22Rv1 (cell line): ENCODE measurements around the gene SNX9.
"Not testable (repeated sequence)": the region's sequence is repeated elsewhere in the genome, so short reads cannot be mapped to it uniquely, and the experiment has no call there.

Experiments used
- H3K27ac ChIP-seq: fragments of 450-650 bp; 2 replicates; pipeline ENCODE4 v1.5.1; 2017
- ZFX ChIP-seq: fragments of 450-650 bp; IDR thresholded peaks from 2 replicates; pipeline ENCODE4 v1.6.1; 2017; ENCODE audit warnings: antibody characterized with exemption, borderline replicate concordance
- TF ChIP-seq, protein P1 (sequence below): fragments of 450-650 bp; IDR thresholded peaks from 2 replicates; pipeline ENCODE4 v1.5.1; 2017; ENCODE audit warnings: mild to moderate bottlenecking

Gene SNX9

DNA sequence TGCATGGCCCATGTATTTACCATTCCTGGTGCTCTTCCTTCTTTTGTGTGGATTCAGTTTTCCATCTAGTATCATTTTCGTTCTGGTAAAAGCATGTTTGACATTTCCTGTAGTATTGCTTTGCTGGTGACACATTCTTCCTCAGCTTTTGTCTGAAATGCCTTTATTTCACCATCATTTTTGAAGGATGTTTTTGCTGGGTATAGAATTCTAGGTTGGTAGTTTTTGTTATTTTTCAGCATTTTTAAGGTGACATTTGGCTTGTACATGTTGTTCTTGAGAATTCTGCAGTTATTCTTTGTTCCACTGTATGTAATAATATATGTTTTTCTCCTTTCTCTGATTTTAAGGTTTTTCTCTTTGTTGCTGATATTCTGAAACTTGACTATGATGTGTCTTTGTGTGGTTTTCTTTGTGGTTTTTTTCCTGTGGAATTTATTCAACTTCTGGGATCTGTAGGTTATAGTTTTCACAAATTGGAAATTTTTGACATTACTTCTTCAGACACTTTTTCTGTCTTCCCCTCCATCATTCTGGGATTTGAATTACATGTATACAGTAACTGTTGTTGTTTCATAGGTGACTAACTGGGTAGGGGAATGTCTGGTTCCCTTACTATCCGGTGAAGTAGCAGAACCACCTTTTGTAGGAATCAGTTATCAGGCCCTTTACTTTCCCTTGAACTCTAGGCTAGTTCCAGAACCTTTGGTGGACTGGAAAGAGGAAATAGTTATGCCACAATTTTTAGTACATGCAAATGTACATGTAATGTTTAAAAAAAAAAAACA is 30.2 kb downstream of the SNX9 start:
- H3K27ac ChIP-seq: no peak overlapping the region

DNA sequence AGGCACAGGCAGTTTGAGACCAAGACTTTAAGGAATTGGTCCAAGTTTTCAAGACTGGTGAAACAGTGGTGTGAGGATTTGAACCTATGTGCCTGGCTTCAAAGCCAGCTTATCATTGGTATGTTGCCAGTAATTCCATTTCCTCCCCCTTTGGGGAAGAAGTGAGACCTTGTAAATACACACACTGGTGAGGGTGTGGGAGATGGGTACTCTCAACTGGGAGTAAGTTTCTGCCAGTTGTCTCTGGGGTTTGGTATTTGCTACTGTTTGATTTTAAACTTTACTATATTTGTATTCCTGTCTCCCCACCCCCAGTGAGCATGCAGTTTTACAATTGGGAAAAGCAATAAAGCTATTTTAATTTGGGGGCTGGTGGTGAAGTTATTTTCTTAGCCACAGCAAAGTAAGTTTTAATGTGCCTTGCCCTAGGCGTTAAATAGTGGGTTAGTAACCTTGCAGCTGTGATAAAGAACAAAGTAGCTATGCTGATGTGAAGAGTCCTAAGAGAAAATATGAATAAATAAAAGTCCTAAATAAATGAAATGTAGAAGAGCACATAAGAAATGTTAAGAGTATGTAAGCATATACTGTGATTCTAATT is 31.0 kb downstream of the SNX9 start:
- no peak overlapping the region for H3K27ac ChIP-seq
- TF ChIP-seq, protein P1, sequence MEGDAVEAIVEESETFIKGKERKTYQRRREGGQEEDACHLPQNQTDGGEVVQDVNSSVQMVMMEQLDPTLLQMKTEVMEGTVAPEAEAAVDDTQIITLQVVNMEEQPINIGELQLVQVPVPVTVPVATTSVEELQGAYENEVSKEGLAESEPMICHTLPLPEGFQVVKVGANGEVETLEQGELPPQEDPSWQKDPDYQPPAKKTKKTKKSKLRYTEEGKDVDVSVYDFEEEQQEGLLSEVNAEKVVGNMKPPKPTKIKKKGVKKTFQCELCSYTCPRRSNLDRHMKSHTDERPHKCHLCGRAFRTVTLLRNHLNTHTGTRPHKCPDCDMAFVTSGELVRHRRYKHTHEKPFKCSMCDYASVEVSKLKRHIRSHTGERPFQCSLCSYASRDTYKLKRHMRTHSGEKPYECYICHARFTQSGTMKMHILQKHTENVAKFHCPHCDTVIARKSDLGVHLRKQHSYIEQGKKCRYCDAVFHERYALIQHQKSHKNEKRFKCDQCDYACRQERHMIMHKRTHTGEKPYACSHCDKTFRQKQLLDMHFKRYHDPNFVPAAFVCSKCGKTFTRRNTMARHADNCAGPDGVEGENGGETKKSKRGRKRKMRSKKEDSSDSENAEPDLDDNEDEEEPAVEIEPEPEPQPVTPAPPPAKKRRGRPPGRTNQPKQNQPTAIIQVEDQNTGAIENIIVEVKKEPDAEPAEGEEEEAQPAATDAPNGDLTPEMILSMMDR: no peak
- no peak for TF ChIP-seq ZFX

More for the DNA sequence above, 30.2 kb downstream of the SNX9 start:
- TF ChIP-seq, protein P1: no peak
- TF ChIP-seq ZFX: no peak

DNA sequence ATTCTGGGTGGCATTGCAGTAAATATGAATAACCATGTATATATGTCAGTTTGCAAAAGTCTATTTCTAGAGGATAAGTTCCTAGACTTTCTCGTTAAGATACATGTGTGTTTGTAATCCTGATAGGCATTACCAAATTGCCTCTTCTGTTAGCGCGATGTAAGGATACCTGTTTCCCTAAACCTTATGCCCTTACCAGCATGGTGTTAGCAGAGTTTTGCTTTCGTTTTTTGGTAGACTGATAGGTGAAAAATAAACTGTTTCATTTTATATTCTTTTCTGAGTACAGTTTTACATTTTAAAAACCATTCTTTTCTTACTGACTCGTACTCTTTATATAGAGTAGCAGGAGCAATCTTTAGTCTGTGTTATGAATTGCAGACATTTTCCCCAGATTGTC is 32.3 kb downstream of the SNX9 start:
- no peak for TF ChIP-seq ZFX
- TF ChIP-seq, protein P1: no peak
- H3K27ac ChIP-seq: no peak overlapping the region

DNA sequence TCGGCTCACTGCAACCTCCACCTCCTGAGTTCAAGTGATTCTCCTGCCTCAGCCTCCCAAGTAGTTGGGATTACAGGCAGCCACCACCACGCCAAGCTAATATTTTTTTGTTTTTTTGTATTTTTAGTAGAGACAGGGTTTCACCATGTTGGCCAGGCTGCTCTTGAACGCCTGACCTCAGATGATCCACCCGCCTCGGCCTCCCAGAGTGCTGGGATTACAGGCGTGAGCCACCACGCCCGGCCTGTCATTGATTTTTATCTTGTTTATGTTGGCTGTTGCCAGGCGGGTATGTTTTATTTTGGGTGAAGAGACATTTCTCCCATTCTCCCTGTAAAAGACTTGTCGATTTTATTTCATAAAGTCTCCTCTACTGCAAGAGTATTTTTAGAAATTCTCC is 32.8 kb downstream of the SNX9 start:
- not testable (repeated sequence) for H3K27ac ChIP-seq

DNA sequence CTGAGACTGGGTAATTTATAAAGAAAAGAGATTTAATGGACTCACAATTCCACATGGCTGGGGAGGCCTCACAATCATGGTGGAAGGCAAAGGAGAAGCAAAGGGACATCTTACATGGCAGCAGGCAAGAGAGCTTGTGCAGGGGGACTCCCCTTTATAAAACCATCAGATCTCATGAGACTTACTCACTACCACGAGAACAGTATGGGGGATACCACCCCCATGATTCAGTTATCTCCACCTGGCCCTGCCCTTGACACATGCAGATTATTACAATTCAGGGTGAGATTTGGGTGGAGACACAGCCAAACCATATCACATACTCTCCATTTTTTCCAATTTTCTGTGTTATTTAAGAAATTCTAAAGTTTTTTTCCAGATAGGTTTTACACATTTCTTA is 35.6 kb downstream of the SNX9 start:
- H3K27ac ChIP-seq: not testable (repeated sequence)

DNA sequence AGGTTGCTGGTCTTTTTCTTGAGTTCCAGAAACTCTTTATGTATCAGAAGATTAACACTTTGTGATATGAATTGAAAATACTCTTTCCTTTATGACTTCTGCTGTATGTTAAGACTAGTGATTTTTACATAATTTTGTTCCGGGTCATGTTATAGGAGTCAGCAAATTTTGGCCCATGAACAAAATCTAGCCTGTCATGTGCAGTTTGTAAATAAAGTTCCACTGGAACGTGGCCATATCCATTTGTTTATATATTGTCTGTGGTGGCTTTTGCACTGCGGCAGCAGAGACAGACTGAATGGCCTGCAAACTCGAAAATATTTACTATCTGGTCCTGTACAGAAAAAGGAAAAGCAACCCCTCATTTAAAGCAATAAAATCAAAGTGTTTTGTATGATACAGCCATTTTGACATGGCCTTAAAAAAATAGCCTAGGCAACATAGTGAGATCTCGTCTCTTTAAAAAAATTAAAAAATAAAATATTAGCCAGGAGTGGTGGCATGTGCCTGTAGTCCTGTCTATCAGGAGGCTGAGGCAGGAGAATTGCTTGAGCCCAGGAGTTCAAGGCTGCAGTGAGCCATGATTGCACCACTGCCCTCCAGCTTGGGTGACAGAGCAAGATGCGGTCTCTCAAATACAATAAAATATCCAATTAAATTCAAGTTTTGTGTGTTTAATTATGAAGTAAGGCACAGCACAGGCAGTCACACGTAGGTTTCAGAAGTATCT is 36.9 kb downstream of the SNX9 start:
- TF ChIP-seq ZFX: no peak
- TF ChIP-seq, protein P1: no peak
- H3K27ac ChIP-seq: no peak overlapping the region

DNA sequence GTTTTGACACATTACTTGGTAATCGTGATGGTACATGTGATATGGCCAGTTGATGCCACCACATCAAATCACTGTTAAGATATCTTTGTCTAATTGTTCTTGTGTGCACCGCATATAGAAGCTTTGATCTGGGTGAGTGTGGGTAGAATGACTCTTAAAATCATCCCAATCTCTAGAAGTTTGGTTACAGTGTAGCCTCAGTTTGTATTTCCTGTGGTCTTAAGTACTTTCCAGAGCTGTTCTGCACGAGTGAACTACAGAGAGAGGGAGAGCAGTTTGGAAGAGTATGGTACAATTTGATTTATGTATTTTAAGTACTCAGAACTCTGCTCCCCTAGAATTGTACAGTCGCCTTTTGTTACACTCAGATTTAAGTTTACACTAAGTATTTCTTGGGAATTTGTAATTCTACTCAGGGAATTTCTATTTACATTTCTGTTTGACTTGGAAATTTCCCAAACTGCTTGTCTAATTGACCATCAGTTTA is 37.5 kb downstream of the SNX9 start:
- TF ChIP-seq, protein P1: no peak
- TF ChIP-seq ZFX: no peak
- no peak overlapping the region for H3K27ac ChIP-seq

DNA sequence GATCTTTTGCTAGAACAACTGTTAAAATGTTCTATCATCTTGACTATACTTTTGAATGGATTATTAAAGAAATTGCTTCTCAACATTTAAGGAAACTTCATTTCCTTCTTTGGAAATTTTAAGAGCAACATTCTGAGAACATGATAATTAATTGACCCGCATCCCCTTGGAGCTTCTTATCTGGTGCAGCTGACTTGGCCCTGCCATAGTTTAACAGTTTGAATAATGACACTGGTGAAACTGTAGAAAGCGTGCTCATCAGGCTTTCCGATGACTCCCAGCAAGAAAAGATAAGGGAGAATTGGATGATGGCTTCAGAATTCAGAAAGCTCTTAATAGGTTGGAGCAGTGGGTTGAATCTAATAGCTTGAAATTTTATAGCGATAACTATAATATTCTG is 38.1 kb downstream of the SNX9 start:
- H3K27ac ChIP-seq: no peak overlapping the region
- TF ChIP-seq, protein P1: no peak
- no peak for TF ChIP-seq ZFX
